Mammary microvascular endothelial cell (primary cell): Measurements from ENCODE around the gene SYPL1. TPM values are rescaled to one million over a fixed set of nuclear protein-coding genes. Genes with fewer than 3 reads are reported as not detected.

Experiments
- total RNA-seq: library from RNA; depleted of rRNA; stranded (reverse); fragments of >200 nt; gene quantifications from 2 replicates; pipeline ENCODE4 v1.2.3, GENCODE V29; 2015

Gene SYPL1
- total RNA-seq = 57.7 and 59.5 TPM in 2 replicates

GRCh38 chr7:106112118-106112971 is at the start of gene SYPL1:
Gene SYPL1, minus strand, starts transcription at chr7:106112312. Its CDS starts 104 bp downstream, at chr7:106112208.

Other genes with a start within 250 kb of the SYPL1 start
- gene ATXN7L1, start 235.7 kb downstream of the SYPL1 start, total RNA-seq = 4.4 and 6.5 TPM in 2 replicates
- 0.30 and 1.5 TPM in 2 replicates for gene CDHR3, start 149.0 kb downstream of the SYPL1 start, total RNA-seq
- gene NAMPT, start 172.7 kb upstream of the SYPL1 start, total RNA-seq = 200 TPM in 2 replicates